KBM-7 (cell line): Measurements from ENCODE around the gene RNF126.

Experiments used
- DNase-seq: peaks from one replicate; pipeline ENCODE4 v3.0.0-alpha.2; 2015
- in situ Hi-C: fragments of 300-500 bp; cut with MboI; formaldehyde crosslinking; loops from 2 replicates; pipeline ENCODE4 v1.14.3; 2020; ENCODE audit warnings: low sequenced_read_pairs, low pct_unique_long_range_greater_than_20kb, mixed read lengths

The RNF126 gene

GRCh38 chr19:687569-688166 is 24.7 kb upstream of the RNF126 start:
- DNase-seq, result no peak
- in situ Hi-C loops, result no loop called here

GRCh38 chr19:686589-687297 is 23.7 kb upstream of the RNF126 start:
- no peak for DNase-seq
- in situ Hi-C loops, result no loop called here

- in situ Hi-C loops, result no loop called here
These were observed 22.5 kb upstream of the RNF126 start for GRCh38 chr19:685454-685931.

GRCh38 chr19:682678-683320 is 19.8 kb upstream of the RNF126 start:
- DNase-seq, result no peak
- in situ Hi-C loops, result no loop called here

More at GRCh38 chr19:685454-685931, 22.5 kb upstream of the RNF126 start:
- no peak for DNase-seq

GRCh38 chr19:681029-682019 is 18.3 kb upstream of the RNF126 start:
- DNase-seq, result peak; percentile 70

GRCh38 chr19:680287-681028 is 17.4 kb upstream of the RNF126 start:
- in situ Hi-C loops, result no loop called here
- peak; percentile 93 for DNase-seq

More at GRCh38 chr19:681029-682019, 18.3 kb upstream of the RNF126 start:
- in situ Hi-C loops, result no loop called here

GRCh38 chr19:679418-680286 is 16.6 kb upstream of the RNF126 start:
- in situ Hi-C loops, result no loop called here
- peak; percentile 40 for DNase-seq

GRCh38 chr19:678791-679388 is 15.9 kb upstream of the RNF126 start:
- in situ Hi-C loops, result no loop called here
- DNase-seq, result no peak

- DNase-seq, result no peak
- in situ Hi-C loops, result no loop called here
These were observed 14.8 kb upstream of the RNF126 start for GRCh38 chr19:677601-678436.

- in situ Hi-C loops, result no loop called here
- DNase-seq, result no peak
These were observed 14.2 kb upstream of the RNF126 start for GRCh38 chr19:677201-677600.

GRCh38 chr19:676339-677105 is 13.5 kb upstream of the RNF126 start, which contains the start of gene FSTL3:
FSTL3 (plus strand) TSS chr19:676392; CDS start chr19:676424, 32 bp downstream.
- in situ Hi-C loops, result no loop called here
- DNase-seq, result no peak

GRCh38 chr19:676007-676338 is 13.0 kb upstream of the RNF126 start:
- no peak for DNase-seq
- in situ Hi-C loops, result no loop called here

GRCh38 chr19:674282-675151 is 11.5 kb upstream of the RNF126 start:
- in situ Hi-C loops, result no loop called here
- no peak for DNase-seq

GRCh38 chr19:670609-671075 is 7.6 kb upstream of the RNF126 start:
- in situ Hi-C loops, result no loop called here
- peak; percentile 24 for DNase-seq
